ENCODE results near the gene SIRT5. TPM values are rescaled to one million over a fixed set of nuclear protein-coding genes. Genes with fewer than 3 reads are reported as not detected.

Gene SIRT5
- total and polyA plus RNA-seq, 2 experiments from 2014 or later: 9.8 to 13.1 TPM

DNA sequence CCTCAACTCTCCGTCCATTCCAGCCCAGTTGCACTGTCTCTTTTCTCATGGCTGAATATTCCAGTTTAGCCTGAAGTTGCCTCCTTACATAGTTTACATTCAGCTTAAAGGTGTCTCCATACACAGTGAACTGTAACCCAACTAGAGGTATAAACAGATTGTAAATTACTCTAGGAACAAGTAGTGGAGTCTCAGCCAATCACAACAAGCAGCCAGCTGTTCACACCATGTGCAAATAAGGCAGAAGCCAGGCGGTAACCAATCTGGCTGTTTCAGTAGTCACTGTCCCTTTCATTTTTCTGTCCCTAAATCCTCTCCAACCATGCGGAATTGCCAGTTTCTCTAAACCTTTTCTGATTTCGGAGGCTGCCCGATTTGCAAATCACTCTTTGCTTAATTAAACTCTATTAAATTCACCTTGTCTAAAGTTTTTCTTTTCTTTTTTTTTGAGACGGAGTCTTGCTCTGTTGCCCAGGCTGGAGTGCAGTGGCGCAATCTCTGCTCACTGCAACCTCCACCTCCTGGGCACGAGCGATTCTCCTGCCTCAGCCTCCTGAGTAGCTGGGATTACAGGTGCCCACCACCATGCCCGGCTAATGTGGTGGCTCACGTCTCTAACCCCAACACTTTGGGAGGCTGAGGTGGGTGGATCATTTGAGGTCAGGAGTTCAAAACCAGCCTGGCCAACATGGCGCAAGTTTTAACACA is 49.4 kb upstream of the SIRT5 start:
- Histone ChIP-seq H3K4me1 (ENCODE audit: insufficient read depth) (peaks cover 11% of the 10 kb centered on the region), H4K20me1 (replicated peaks; ENCODE audit: insufficient read depth) (no peaks in the 10 kb centered on the region), H3K36me3 (ENCODE audit: insufficient read depth) (no peaks in the 10 kb centered on the region), H3K4me2 (no peak overlapping the region), H2AFZ (peak overlapping the region; percentile 72; the same call in 1 of the 2 replicates), H3F3A (replicated peaks; ENCODE audit: low read depth) (no peaks in the 10 kb centered on the region), H3K27ac (ENCODE audit: low read depth) (no peak overlapping the region), H3K4me3 (no peak overlapping the region), H3K9me2 (ENCODE audit: insufficient read depth) (0 out of 2 replicates have a peak, but pooled peaks cover 3% of the 10 kb centered on the region), H3K27me3 (ENCODE audit: insufficient read depth) (no peaks in the 10 kb centered on the region), H3K79me2 (replicated peaks; ENCODE audit: insufficient read depth) (no peaks in the 10 kb centered on the region)
- H3K27ac Mint-ChIP-seq: no peak overlapping the region
- H3K36me3 Mint-ChIP-seq (ENCODE audit: low read depth): no peaks in the 10 kb centered on the region
- no peaks in the 10 kb centered on the region for H3K27me3 Mint-ChIP-seq (ENCODE audit: insufficient read depth, low read depth, poor library complexity)
- H3K4me3 Mint-ChIP-seq: no peak overlapping the region
- TF ChIP-seq POLR2AphosphoS5 (IDR thresholded peaks at IDR 0.05; ENCODE audit: low read depth) (no peak), ZNF331 (CRISPR knock-in tag; IDR thresholded peaks at IDR 0.05; ENCODE audit: low read depth) (no peak), EZH2 (IDR thresholded peaks at IDR 0.05; ENCODE audit: low read depth, unreplicated experiment) (no peak), JUNB (IDR thresholded peaks at IDR 0.05; ENCODE audit: unreplicated experiment) (no peak), CREB1 (CRISPR knock-in tag; IDR thresholded peaks at IDR 0.05; ENCODE audit: low read depth) (no peak), ZNF114 (CRISPR knock-in tag; IDR thresholded peaks at IDR 0.05) (no peak), EZH2phosphoT487 (IDR thresholded peaks at IDR 0.05; ENCODE audit: unreplicated experiment) (no peak), STAT1 (IDR thresholded peaks at IDR 0.05; ENCODE audit: unreplicated experiment) (no peak)
- TF ChIP-seq, protein P1, sequence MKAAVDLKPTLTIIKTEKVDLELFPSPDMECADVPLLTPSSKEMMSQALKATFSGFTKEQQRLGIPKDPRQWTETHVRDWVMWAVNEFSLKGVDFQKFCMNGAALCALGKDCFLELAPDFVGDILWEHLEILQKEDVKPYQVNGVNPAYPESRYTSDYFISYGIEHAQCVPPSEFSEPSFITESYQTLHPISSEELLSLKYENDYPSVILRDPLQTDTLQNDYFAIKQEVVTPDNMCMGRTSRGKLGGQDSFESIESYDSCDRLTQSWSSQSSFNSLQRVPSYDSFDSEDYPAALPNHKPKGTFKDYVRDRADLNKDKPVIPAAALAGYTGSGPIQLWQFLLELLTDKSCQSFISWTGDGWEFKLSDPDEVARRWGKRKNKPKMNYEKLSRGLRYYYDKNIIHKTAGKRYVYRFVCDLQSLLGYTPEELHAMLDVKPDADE (IDR thresholded peaks at IDR 0.05): no peak
- TF ChIP-seq, protein P2, sequence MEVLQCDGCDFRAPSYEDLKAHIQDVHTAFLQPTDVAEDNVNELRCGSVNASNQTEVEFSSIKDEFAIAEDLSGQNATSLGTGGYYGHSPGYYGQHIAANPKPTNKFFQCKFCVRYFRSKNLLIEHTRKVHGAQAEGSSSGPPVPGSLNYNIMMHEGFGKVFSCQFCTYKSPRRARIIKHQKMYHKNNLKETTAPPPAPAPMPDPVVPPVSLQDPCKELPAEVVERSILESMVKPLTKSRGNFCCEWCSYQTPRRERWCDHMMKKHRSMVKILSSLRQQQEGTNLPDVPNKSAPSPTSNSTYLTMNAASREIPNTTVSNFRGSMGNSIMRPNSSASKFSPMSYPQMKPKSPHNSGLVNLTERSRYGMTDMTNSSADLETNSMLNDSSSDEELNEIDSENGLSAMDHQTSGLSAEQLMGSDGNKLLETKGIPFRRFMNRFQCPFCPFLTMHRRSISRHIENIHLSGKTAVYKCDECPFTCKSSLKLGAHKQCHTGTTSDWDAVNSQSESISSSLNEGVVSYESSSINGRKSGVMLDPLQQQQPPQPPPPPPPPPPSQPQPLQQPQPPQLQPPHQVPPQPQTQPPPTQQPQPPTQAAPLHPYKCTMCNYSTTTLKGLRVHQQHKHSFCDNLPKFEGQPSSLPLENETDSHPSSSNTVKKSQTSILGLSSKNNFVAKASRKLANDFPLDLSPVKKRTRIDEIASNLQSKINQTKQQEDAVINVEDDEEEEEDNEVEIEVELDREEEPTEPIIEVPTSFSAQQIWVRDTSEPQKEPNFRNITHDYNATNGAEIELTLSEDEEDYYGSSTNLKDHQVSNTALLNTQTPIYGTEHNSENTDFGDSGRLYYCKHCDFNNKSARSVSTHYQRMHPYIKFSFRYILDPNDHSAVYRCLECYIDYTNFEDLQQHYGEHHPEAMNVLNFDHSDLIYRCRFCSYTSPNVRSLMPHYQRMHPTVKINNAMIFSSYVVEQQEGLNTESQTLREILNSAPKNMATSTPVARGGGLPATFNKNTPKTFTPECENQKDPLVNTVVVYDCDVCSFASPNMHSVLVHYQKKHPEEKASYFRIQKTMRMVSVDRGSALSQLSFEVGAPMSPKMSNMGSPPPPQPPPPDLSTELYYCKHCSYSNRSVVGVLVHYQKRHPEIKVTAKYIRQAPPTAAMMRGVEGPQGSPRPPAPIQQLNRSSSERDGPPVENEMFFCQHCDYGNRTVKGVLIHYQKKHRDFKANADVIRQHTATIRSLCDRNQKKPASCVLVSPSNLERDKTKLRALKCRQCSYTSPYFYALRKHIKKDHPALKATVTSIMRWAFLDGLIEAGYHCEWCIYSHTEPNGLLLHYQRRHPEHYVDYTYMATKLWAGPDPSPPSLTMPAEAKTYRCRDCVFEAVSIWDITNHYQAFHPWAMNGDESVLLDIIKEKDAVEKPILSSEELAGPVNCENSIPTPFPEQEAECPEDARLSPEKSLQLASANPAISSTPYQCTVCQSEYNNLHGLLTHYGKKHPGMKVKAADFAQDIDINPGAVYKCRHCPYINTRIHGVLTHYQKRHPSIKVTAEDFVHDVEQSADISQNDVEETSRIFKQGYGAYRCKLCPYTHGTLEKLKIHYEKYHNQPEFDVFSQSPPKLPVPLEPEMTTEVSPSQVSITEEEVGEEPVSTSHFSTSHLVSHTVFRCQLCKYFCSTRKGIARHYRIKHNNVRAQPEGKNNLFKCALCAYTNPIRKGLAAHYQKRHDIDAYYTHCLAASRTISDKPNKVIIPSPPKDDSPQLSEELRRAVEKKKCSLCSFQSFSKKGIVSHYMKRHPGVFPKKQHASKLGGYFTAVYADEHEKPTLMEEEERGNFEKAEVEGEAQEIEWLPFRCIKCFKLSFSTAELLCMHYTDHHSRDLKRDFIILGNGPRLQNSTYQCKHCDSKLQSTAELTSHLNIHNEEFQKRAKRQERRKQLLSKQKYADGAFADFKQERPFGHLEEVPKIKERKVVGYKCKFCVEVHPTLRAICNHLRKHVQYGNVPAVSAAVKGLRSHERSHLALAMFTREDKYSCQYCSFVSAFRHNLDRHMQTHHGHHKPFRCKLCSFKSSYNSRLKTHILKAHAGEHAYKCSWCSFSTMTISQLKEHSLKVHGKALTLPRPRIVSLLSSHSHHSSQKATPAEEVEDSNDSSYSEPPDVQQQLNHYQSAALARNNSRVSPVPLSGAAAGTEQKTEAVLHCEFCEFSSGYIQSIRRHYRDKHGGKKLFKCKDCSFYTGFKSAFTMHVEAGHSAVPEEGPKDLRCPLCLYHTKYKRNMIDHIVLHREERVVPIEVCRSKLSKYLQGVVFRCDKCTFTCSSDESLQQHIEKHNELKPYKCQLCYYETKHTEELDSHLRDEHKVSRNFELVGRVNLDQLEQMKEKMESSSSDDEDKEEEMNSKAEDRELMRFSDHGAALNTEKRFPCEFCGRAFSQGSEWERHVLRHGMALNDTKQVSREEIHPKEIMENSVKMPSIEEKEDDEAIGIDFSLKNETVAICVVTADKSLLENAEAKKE (CRISPR knock-in tag; IDR thresholded peaks at IDR 0.05): no peak
- TF ChIP-seq, protein P3, sequence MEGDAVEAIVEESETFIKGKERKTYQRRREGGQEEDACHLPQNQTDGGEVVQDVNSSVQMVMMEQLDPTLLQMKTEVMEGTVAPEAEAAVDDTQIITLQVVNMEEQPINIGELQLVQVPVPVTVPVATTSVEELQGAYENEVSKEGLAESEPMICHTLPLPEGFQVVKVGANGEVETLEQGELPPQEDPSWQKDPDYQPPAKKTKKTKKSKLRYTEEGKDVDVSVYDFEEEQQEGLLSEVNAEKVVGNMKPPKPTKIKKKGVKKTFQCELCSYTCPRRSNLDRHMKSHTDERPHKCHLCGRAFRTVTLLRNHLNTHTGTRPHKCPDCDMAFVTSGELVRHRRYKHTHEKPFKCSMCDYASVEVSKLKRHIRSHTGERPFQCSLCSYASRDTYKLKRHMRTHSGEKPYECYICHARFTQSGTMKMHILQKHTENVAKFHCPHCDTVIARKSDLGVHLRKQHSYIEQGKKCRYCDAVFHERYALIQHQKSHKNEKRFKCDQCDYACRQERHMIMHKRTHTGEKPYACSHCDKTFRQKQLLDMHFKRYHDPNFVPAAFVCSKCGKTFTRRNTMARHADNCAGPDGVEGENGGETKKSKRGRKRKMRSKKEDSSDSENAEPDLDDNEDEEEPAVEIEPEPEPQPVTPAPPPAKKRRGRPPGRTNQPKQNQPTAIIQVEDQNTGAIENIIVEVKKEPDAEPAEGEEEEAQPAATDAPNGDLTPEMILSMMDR (conservative IDR thresholded peaks at IDR 0.05; ENCODE audit: low read depth in 2 of 2): no peak
- ATAC-seq: no peak
- H3K9me3 Mint-ChIP-seq: no peaks in the 10 kb centered on the region
- H3K4me1 Mint-ChIP-seq: peaks cover 16% of the 10 kb centered on the region
- no peak for DNase-seq (ENCODE audit: low spot score)

All from GM23338 (cell line).